Neural progenitor cell (in vitro differentiated cells): ENCODE measurements around the gene VPS26B.

Experiments
- EZH2 ChIP-seq: fragments of 200-600 bp; sonication (generic); IDR thresholded peaks from 2 replicates; pipeline ENCODE4 v1.6.1; 2017; ENCODE audit warnings: antibody characterized with exemption, mild to moderate bottlenecking, moderate library complexity
- TF ChIP-seq, protein P1 (sequence below): fragments of 200-600 bp; sonication (generic); IDR thresholded peaks from 2 replicates; pipeline ENCODE4 v1.5.1; 2017; ENCODE audit warnings: antibody characterized with exemption, mild to moderate bottlenecking

DNA sequence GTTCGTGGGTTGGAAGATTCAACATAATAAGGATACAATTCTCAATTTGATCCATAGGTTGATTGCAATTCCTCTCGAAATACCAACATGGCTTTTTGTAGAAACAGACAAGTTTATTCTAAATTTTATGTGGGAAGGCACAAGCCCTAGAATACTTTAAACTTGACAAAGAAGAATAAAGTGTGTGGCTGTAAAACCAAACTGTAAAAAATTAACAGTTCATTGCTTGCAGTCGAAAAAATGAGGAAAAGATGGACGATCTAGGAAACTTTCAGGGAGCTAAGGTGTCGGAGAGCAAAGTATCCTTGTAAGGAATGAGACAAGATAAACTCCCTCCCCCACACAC, 50.7 kb downstream of the VPS26B start:
- TF ChIP-seq, protein P1, sequence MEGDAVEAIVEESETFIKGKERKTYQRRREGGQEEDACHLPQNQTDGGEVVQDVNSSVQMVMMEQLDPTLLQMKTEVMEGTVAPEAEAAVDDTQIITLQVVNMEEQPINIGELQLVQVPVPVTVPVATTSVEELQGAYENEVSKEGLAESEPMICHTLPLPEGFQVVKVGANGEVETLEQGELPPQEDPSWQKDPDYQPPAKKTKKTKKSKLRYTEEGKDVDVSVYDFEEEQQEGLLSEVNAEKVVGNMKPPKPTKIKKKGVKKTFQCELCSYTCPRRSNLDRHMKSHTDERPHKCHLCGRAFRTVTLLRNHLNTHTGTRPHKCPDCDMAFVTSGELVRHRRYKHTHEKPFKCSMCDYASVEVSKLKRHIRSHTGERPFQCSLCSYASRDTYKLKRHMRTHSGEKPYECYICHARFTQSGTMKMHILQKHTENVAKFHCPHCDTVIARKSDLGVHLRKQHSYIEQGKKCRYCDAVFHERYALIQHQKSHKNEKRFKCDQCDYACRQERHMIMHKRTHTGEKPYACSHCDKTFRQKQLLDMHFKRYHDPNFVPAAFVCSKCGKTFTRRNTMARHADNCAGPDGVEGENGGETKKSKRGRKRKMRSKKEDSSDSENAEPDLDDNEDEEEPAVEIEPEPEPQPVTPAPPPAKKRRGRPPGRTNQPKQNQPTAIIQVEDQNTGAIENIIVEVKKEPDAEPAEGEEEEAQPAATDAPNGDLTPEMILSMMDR, result no peak
- no peak for TF ChIP-seq EZH2
